M059J (cell line): ENCODE data around the gene TEDC1. TPM values are rescaled to one million over a fixed set of nuclear protein-coding genes. Genes with fewer than 3 reads are reported as not detected.

Experiments
- DNase-seq: peaks from one replicate; pipeline ENCODE4 v3.0.0-alpha.2; 2012; ENCODE audit warnings: low read depth
- total RNA-seq: library from RNA; depleted of rRNA; stranded (reverse); fragments of >200 nt; shearing (Covaris generic); gene quantifications from 2 replicates; pipeline ENCODE4 v1.2.3, GENCODE V29; 2014

TEDC1 gene
- total RNA-seq, 1 experiment from 2014 or later: 22.4 TPM

DNA sequence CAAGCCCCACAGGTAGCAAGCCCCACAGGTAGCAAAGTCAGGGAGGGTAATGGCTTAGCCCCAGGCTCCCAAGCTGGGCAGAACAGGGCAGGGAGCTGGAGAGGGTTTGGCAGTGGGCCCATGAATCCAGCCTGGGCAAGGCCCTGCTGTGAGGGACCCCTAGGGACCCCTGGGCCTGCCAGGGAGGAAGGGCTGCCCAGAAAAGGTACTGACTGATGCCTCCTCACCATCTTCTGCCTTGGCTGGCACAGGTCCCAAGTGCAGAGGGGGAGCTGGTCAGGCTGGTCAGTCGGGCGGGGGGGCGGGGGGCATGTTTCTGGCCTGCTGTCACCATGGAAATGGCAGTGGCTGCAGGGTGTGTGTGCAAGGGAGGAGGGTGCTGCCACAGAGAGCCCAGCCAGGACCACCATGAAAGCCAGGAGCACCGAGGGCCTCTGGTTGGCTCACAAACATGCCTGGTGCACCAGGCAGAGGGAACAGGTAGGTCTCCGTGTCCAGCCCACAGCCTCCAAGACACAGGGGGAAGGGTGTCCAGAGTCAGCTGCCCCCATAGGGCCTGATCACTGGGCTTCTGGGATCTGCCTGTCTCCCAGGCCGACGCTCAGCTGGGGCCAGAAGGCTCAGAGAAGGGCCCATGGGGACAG, 17.9 kb upstream of the TEDC1 start:
- DNase-seq: peak; percentile 53

DNA sequence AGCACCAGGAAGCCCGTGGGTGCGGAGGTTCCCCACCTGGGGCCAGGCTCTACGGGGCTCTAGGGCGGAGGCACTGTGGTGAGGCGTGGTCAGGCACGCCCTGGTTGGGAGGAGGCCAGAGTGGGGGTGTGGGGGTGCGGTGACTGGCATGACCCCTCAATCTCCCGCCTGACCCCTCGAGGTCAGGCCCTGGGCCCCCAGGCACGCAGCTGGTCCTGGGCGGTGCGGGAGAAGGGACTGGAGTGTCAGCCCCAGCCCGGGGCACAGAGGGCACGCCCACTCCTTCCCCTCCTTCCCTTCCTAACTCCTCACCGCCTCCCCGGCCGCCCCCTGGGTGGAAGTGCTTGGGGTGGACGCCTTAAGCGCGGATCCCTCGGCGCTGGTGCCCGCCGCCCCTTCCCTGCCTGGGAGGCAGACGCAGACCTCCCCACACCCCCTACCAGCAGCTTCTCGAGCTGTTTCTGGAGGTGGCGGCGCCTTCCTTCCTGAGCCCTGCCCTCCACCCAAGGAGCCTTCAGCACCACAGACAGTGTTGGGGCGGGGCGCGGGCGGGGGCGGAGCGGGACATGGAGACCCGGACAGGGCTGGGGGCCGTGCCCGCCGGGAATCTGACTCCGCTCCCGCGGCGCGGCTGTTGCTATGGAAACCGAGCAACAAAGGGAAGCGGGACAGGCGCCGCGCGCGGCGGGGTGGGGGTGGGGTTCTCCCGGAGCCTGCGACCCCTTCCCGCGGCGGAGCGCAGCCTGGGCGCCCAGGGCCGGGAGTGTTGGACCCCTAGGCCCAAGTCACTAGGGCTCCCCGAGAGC, 17.2 kb upstream of the TEDC1 start:
- peak; percentile 85 for DNase-seq

DNA sequence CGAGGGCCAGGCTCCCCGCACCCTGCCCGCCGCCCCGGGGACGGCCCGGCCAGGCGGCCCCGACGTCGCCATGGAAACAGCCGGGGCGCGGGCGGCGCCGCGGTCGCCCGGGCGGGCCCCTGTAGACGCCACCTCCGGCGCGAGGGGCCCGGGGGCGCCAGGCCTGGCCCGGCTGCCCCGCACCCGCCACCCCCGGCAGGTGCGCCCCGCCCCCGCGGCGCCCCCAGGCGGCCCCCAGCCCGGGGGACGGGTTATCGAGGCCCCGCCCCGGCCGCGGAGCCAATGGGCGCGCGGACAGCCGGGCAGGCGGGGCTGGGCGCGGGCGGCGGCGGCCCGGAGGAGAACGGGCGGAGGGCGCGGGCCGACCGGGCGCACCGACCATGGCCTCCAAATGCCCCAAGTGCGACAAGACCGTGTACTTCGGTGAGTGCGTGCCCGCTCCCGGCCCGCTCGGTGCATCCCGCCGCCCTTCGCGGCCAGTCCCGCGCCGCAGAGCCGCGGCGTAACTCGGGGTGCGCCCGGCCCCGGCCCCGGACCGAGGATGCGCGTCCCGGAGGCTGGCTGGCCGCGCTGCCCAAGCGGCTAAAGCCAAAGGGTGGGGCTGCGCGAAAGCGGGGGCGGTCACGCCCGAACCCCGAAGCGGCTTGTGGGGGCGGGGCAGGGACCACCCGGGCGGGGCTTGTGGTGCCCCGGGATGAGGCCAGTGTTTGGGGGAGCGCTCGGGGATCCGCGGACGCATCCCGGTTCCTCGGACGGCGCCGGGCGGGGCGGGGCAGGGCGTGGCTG, 16.4 kb upstream of the TEDC1 start, which contains the start of gene CRIP2:
Gene CRIP2 (plus strand): TSS at position 339 of the 786 bp plus-strand sequence. CDS start 42 bp downstream, at position 381.
- DNase-seq: peak; percentile 46

DNA sequence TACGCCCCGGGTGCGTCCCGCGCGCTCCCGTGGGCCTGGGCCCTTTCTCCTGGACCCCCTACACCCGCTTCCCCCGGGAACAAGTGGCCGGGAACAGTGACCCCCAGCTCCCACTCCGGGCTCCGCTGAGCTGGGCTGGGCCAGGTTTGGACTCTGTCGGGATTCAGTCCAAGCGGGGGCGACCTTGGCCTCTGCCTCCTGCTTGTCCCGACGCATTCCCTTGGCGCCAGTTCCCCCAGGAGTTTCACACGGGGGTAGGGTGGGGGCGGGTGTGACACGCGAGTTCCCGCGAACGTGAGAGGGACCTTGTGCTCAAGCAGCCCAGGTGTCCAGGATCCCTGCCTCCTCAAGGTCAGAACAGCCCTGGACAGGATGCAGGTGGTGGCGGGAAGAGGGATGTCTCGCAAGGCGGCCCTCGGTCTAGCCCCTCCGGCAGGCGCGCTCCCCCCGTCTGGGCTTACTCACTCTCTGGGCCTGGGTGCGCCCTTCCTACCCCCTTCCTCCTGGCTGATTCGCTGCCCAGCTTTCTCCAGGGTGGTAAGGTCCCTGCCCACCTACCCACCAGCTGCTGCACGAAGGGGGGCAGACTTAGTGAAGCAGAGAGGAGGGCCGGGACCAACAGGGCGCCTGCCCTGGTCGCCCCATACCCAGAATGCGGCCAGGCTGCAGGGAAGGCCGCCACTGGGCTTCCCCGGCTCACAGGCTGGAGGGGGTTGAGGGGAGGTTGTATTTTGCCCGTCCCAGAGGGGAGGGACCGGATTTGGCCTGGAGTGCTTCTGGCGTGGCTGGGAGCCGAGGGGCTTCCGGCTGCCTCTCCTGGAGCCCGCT, 15.6 kb upstream of the TEDC1 start:
- peak; percentile 53 for DNase-seq

DNA sequence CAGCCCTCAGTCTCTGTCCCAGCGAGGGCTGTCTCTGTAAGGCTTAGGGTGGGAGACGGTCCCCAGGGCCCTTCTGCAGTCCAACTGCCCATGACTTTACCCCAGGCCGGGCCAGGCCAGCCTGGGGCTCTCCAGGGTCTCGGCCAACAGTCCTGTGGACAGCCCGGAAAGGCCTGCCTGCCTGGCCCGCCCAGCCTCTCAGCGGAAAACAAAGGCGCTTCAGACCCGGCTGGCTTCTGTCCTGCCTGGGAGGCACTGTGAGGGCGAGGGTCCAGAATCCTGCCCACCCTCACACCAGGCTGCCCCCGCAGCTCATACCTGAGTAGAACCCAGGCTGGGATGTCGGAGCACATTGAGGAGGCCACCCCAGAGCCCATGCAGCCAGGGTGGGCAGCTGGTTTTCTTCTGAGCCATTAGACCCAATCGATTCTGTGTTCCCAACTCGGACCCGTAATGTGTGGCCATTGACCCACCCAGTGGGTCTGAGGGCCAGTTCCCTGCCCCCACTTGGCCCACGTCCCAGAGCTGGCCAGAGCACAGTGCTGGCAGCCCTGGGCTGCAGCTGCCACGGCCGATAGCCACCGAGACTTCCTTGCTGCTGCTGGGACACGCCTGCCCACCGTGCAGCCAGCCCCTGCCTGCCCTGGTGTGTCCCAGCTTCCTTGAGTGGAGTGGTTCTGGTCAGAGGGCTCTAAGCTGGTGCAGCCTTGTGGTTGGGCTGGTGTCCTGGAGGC, 14.8 kb upstream of the TEDC1 start:
- peak; percentile 51 for DNase-seq

DNA sequence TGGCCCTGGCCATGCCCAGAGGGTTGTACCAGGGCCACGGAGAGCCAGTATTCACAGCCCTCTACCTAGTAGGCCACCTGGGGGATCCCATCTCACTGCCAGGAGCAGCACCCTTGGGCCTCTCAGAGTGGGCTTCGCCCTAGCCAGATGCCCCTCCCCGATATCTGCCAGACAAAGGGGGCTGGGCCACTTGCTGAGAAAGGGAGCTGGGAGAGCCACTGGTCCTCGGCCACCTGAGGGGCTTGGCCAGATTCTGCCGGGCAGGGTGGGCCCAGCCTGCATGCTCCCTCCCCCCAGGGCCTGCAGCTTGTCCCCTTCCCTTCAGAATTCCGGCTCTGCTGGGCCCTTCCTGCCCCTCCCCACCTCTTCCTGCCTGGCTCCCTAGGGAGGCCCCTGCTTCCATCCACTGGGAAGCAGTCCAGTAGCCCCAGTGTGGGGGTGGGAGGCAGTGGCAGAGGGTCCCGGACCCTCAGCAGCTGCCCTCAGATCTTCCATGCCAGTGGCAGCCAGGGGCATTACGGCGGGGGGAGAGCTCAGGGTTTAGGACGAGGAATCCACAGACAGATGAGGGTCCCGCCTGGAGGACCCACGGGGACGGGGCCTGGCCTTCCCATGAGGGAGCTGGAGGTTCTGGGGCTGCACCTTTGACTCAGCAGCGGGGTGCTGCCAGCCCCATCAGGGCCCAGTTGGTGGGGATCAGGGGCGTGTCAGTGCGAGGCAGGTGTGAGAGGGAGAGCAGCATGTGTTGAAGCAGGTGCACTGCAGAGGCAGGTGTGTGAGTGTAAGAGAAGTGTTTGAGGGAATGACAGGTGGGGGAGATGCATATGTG, 14.0 kb upstream of the TEDC1 start:
- DNase-seq: no peak

DNA sequence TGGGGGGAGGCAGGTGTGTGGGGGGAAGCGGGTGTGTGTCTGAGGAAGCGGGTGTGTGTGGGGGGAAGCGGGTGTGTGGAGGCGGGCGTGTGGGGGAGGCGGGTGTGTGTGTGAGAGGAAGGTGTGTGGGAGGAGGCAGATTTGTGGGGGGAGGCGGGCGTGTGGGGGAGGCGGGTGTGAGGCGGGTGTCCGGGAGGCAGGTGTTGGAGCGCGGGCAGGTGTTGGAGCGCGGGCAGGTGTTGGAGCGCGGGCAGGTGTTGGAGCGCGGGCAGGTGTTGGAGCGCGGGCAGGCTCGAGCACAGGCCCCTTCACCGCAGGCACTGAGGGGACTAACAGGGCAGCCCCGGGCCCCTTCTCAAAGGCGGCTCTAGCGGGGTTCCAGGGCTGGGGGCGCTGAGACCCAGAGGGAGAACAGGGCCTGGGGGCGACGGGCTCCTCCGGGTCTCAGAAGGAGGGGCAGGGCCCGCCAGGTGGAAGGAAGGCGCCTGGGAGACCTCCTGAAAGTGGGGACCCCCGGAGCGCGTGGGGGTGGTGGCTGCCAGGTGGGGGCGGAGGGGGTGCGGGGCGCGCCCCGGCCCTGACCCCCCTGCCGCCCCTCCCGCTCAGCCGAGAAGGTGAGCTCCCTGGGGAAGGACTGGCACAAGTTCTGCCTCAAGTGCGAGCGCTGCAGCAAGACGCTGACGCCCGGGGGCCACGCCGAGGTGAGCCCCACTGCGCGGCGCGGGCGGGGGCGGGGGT, 13.2 kb upstream of the TEDC1 start:
- no peak for DNase-seq

DNA sequence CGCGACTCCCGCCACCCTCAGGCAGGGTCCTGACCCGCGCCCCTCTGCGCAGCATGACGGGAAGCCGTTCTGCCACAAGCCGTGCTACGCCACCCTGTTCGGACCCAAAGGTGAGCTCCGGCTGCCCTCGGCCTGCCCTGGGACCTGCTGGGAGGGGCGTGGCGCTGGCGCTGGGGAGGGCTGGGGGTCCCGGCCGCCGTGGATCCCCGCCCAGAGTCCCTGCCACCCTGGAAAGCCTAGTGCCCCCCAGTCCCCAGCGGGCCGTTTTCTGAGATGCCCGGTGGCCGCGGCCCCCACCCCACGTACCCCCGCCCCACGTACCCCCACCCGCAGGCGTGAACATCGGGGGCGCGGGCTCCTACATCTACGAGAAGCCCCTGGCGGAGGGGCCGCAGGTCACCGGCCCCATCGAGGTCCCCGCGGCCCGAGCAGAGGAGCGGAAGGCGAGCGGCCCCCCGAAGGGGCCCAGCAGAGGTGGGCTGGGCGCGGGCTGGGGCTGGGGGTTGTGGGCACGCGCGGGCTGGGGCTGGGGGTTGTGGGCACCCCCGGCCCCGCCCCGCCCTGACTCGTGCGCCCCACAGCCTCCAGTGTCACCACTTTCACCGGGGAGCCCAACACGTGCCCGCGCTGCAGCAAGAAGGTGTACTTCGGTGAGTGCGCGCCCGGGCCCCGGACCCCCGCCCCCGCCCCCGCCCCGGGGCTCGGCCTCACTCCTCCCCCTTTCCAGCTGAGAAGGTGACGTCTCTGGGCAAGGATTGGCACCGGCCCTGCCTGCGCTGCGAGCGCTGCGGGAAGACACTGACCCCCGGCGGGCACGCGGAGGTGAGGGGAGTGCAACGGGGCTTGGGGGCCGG, 12.4 kb upstream of the TEDC1 start:
- DNase-seq: no peak

DNA sequence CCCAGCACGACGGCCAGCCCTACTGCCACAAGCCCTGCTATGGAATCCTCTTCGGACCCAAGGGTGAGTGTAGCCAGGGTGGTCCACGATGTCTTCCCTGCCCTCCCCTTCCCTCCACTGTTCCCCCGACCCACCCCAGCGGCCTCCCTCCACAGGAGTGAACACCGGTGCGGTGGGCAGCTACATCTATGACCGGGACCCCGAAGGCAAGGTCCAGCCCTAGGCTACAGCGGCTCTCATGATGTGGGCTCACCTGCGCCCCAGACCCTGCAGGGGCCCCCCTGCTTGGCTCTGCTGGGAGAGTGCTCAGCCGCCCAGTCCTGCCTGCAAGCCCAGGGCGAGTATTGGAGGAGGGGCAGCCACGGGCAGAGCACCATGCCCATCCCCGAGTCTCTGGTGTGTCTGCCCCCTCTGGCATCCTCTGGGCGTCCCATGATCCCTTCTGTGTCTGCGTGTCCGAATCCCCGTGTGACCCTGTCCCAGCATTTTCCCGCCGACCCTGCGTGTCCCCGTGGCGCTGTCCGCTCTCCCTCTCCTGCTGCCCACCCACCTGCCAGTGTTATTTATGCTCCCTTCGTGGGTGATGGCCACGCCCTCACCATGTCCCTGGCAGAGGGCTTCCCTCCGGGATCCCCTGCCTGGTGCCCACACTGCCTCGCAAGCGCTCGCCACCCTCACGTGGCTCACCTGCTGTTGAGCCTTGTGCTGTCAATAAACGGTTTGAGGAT, 11.5 kb upstream of the TEDC1 start:
- DNase-seq: no peak

DNA sequence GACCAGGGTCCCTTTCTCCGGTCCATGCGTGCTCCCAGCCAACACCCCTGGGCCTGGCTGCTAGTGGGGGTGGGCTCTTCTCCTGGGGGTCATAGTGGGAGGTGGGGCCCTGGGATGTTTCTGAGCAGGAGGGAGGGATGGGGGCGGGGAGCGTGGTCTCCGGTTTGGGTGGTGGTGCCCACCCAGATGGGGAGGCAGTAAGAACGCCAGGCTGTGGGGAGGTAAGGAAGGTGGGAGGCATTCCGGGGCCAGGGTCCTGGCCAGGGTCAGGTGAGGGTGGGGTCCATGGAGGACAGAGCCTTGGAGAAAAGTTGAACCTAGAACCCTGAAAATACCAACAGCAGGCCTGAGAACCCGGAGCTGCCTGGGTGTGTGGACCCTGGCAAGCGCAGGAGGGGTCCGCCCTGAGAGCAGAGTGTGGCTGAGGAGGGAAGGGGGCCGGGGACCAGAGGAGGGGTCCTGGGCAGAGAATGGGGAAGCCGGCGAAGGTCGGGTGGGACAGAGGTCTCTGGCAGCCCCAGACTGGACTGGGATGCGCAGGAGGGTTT, 10.8 kb upstream of the TEDC1 start:
- no peak for DNase-seq

DNA sequence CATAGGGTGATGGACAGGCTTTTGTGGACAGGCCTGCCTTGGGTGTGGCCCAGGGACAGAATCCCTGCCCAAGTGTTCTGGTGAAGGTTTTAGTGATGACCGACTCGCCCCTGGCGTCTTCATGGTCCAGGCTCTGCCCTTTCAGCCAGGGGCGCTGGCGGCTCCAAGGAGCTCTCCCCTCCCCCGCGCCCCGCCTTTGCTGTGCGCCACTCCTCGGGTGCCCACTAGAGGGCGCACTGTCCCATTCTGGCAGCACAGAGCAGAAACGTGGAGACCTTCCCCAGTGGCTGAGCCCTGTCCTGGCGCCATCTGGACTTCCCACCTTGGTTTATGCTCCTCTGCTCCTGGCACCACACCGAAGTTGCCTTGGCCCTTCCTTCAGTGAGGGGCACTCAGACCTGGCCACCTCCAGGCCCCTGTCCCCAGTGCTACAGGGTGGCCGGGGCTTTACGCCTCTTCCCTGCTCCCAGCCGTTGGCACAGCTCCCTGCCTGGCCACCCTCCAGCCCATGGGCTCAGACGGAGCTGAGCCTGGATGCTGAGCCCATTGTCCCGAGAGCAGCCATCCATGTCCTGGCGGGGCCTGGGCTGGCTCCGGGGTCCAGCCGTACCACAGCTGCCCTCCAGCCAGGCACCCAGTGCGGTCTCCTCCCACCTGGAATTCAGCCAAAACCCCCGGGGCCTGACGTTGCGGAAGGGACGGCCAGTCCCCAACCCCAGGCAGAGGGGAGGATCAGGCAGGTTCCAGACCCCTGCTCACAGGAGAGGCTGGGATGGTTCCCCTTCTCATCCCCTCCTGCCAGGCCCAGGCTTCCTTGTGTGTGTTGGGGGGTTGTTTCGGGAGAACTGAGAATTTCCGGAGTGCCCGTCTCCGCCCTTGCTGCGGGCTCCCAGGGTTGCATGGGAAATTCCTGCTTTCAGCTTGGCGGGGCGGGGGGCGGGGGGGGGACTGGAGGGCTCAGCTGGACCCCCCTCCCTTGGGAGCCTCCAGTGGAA, 9.9 kb upstream of the TEDC1 start:
- DNase-seq: peak; percentile 84

DNA sequence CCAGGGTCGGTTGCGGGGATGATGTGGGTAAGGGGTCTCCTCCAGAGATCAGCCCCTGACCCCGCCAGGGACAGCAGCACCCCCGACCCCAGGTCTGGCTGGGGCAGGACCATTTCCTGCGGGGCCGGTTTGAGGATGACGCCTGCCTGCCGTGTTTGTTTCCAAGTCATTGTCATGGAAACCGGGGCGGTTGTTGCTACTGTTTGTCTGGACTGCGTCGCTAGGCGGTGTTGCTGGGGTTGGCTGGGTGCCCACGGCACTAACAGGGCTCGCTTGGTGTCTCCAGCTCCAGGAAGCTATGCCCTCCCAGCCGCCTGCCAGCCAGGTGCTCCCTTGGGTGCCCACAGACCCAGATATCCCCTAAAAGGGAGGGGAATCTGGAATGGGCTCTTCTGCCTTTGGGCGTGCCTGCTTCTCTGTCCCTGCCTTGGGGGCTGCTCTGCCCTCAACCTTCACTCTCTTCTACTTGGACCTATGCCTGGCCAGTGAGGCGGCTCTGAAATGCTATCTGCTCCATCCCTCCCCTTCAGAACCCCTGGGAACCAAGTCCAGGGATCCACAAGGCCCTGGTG, 9.1 kb upstream of the TEDC1 start:
- DNase-seq: peak; percentile 96

DNA sequence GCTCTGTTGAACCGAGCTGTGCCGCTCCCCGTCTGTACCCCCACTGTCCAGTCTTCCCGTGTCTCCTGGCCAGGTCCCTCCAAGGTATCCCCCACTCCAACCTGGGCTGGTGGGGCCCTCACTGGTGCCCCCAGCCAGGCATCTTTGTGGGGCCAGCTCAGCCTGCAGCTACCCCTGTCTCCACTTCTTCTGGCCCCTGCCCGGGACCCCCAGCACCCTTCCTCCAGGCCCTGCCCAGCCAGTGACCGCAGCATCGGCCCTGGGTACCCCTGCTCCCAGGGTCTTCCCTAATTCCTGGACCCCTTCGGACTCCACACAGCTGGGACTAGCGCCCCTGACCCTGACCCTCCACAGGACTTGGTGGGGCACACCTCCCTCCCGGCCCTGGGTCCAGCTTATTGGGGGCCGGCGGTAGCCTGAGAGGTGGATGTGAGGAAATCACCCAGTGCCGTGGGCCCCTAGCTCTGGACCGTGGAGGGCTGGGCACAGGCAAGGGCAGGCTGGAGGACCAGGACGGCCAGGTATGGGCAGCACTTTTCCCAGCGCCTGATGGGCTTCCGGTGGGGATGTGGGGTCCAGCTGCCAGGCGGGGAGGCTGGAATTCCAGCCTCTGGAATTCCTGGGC, 8.4 kb upstream of the TEDC1 start:
- no peak for DNase-seq

DNA sequence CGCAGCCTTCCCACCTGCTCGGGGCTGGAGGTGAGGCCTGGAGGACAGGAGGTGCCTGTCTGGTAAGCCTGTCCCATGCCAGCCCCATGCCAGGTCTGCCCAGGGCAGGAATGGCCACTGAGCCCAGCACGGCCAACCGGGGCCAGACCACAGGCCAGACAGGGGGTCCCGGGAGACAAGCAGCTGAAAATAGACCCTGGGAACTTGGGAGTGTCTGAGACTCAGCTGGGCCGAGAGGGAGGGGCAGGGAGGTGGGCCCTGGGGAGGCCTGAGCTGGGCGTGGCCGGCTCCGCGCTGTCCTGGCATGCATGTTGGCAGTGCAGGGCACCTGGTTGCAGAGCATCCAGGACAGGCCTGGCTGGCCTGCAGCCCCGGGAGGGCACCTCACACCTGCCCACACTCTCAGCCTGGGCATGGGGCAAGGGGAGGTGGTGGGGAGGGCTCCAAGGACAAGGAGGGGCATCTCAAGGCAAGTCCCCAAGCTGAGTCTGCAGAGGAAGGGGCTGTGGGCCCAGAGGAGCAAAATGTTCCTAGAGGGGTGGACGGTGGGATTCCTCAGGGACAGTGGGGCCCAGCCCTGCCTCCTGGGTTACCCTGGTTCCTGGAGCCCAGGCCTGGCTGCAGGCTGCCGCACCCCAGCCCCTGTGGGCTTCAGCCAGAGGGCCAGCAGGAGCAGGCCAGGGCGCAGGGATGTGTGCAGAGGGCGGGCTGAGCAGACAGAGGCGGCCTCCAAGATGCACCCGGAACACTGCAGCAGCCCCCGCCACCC, 7.6 kb upstream of the TEDC1 start:
- DNase-seq: no peak
